Head of caudate nucleus (tissue), 42 donors: ENCODE results near the gene FAM114A1.
"Not testable (repeated sequence)": the region's sequence is repeated elsewhere in the genome, so short reads cannot be mapped to it uniquely, and the experiment has no call there.

Experiments
- DNase-seq, 42 donors: peaks; one replicate each; pipeline versions ENCODE4 v3.0.0 to v3.0.0-alpha.2; 2020 to 2021; ENCODE audit warnings: mixed read lengths in 7 of 42
- intact Hi-C: fragments of 100-400 bp; cut with DNase I; formaldehyde crosslinking; loops from one replicate; pipeline ENCODE4 v1.15.0; 2022

FAM114A1 gene

GRCh38 chr4:38950734-38951133 lies 83.1 kb downstream of the FAM114A1 start:
- intact Hi-C loops = no loop called here
- no peak for DNase-seq

DNA sequence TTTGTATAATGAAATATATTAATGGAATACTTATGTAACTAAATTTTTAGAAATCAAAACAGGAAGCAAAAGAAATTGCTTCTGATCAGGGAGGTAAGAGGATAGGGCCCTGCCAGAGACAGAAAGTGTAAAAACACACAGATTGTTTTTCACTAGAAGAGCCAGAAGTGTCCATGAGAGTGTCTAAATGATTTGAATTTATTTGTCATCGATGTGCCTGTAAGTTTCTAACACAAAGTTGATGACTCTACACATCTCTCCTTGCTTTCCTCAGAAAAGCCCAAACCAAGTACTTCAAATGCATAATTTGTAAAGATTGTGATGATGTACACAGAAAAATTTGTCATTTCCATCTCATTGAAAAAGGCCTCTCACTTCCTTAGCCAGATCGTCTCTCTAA lies 84.0 kb downstream of the FAM114A1 start:
- intact Hi-C loops = no loop called here
- DNase-seq = no peak

DNA sequence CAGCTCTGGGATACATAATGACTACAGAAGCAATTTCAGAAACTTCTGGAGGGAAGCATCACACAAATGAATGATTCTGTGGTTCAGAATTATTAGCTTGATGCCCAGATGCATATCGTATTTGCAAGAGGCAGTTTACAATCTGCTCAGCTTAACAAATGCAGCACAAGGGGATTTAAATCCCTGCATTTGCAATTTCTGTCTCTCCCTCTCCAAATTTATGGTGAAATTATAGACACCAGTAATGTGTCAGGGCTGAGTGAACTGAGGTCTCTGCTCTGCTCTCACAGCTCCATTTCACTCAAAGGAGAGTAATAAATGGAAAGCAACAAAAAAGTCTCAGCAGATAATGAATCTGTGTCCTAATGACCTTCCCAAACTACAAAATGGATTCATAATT lies 84.4 kb downstream of the FAM114A1 start:
- intact Hi-C loops = no loop called here
- no peak for DNase-seq

GRCh38 chr4:38954727-38955126 lies 87.1 kb downstream of the FAM114A1 start:
- intact Hi-C loops = no loop called here

DNA sequence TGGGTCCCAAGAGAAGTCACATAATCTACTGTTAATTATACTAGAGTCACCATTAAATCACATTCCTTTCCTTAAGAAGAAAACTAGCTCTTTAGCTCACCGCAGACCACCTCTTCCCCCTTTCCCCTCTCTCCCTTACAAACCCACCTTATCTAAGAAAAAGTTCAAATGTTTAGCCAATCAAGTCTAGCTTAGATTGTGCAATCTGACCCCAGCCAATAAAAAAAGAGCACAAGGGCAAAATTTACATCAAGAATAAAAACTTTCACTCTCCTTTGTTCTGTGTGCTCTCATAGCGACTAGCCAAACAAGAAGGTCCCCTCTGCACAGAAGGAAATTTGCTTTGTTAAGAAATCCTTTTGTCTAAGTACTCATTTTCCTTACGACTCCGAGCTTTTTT lies 88.4 kb downstream of the FAM114A1 start:
- intact Hi-C loops = no loop called here
- no peak for DNase-seq

More at GRCh38 chr4:38954727-38955126, 87.1 kb downstream of the FAM114A1 start:
- DNase-seq = no peak

GRCh38 chr4:38957261-38957815 lies 89.7 kb downstream of the FAM114A1 start:
- DNase-seq = no peak
- intact Hi-C loops = no loop called here

GRCh38 chr4:38957893-38958292 lies 90.3 kb downstream of the FAM114A1 start:
- intact Hi-C loops = no loop called here
- DNase-seq = no peak

GRCh38 chr4:38958453-38959190 lies 91.0 kb downstream of the FAM114A1 start:
- no peak for DNase-seq
- intact Hi-C loops = no loop called here

GRCh38 chr4:38959248-38959647 lies 91.6 kb downstream of the FAM114A1 start:
- DNase-seq, intact Hi-C loops: not testable (repeated sequence)

DNA sequence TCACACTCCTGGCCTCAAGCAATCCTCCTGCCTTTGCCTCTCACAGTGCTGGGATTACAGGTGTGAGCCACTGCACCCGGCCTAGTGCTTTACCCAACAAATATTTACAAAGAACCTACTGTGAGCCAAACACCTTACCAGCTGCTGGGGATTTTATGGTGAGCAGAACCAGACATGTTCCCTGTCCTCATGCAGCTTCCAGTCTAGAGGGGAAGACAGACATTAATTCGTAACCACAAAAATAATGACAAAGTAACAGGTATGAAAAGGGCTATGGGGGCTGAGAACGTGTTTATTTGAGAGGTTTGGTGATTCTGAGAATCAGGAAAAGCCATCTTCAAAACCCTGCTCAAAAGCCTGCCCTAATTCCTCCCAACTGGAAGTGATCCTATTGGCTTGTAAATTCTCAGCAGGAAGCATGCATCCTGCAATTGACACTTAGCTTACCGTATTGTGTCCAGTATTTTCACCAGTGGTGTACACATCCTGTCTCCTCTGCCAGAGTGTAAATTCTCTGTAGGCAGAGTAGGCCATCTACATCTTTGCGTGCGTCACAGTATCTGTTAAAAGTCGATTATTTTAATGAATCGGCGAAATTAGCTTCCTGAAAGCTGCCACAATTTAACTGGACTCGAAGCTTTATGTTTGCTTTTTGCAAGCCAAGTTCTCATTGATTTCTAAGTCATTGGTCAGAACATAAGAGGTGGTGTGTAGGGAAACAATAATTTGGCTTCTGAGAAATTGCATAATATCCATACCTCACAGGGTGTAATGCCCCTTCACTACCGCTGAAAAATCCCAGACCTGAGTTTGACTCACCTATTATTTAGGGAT lies 97.6 kb downstream of the FAM114A1 start:
- no peak for DNase-seq

GRCh38 chr4:38965866-38966265 lies 98.3 kb downstream of the FAM114A1 start:
- DNase-seq = no peak
- intact Hi-C loops = no loop called here

More for the DNA sequence above, 97.6 kb downstream of the FAM114A1 start:
- intact Hi-C loops = no loop called here

- intact Hi-C loops = no loop called here
- no peak for DNase-seq
Measured at GRCh38 chr4:38967260-38968095, 99.9 kb downstream of the FAM114A1 start.

DNA sequence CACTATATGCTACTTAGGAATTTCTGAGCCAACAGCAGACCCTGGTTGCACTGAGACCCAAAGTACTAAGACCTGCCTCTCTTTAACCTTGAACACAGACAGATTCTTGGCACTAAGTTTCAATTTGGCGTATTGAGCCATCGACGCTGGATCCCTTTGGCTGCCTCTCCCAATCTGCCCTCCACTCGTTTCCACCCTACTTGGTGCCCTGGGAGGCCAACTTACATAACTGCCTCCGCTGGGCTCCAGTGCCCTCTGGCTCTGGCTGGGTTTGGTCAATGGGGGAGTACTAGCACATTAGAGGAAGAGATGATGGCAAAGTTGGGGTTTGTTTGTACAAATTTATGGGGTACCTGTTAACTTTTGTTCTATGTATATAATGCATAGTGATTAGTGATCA lies 101.1 kb downstream of the FAM114A1 start:
- DNase-seq = no peak
- intact Hi-C loops = no loop called here

DNA sequence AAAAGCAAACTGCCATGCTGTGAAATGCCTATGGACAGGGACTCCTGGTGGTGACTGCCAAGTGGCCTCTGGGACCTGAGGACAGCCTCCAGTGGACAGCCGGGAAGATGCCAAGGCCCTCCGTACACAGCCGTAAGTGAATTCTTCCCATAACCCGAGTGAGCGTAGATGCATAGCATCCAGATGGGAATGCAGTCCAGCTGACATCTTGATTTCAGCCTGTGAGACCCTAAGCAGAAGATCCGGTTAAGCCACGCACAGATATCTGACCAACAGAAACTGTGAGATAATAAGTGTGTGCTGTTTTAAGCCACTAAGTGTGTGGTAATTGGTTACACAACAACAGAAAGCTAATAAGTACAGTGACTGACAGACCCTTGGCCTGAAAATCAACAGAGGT lies 108.7 kb downstream of the FAM114A1 start:
- intact Hi-C loops = no loop called here

DNA sequence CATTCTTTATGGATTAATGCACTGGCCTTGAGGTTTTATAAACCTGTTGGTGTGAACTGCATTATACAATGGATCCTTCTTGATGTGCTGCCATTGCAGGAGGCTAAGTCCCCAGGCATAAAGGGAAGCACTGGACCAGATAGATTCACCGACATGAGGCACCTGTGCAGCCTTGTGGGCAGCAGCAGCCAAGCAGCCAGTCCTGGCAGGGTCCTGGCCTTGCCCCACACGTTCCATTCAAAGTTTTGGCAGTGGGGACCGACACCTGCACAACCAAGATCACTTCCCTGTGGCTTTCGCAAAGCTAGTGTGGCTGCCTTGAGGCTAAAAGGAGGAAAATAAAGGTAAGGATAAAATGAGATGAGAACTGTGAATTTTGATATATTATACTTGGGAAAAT lies 111.5 kb downstream of the FAM114A1 start:
- intact Hi-C loops = no loop called here
- no peak for DNase-seq

More for the DNA sequence above, 108.7 kb downstream of the FAM114A1 start:
- no peak for DNase-seq

DNA sequence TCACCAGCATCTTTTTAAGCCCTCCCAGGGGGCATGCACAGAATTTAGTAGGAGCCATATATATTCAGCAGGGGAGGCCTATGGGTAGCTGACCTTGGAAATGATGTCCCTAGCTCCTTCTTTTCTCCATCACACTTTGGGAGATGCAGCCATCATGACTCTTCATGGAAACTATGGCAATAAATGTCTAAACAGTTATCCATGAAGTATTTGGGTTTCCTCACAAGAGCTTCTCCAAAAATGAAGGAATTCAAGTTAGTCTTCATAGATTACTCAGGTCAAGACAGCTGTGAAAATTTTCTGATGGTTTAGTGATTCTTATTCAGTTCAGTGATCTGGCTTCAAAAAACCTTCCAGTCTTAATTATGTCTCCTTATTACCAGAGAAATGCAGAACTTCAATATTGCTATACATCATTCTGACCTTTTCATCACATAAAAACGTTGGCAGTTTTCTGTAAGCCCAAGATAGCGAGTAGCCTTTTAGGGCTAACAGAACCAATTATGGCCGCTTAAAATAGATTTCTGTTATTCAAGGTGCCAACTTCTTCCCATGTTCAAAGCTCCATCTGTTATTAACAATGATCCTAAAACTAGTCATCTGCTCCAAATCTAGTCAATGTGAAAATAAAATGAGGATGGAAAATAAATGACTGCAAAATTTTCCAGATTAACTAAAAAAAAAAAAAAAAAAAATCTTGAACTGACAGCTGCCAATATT lies 112.1 kb downstream of the FAM114A1 start:
- intact Hi-C loops = no loop called here
- no peak for DNase-seq

GRCh38 chr4:38980903-38981676 lies 113.5 kb downstream of the FAM114A1 start:
- DNase-seq = no peak
- intact Hi-C loops = no loop called here
